Measurements from ENCODE around the gene MPHOSPH10.
"Not testable (repeated sequence)": the region's sequence is repeated elsewhere in the genome, so short reads cannot be mapped to it uniquely, and the experiment has no call there.

Gene MPHOSPH10

GRCh38 chr2:71174207-71174606, 43.8 kb downstream of the MPHOSPH10 start:
- no peak overlapping the region for H2BK12ac ChIP-seq (ENCODE audit: low read length)
- H3K4me1 ChIP-seq (ENCODE audit: control insufficient read depth in 1 of 2, insufficient read depth in 2 of 2, low read length in 2 of 2): no peaks in the 10 kb centered on the region
- no peaks in the 10 kb centered on the region for H3K79me1 ChIP-seq (ENCODE audit: low read length)
- H3K27me3 ChIP-seq (ENCODE audit: insufficient read depth, low read length): no peaks in the 10 kb centered on the region
- H3K27ac ChIP-seq (ENCODE audit: low read depth, low read length): no peak overlapping the region
- H3K18ac ChIP-seq (ENCODE audit: low read length): no peak overlapping the region
- H2AK5ac ChIP-seq (ENCODE audit: low read length): no peak overlapping the region
- H3K4me3 ChIP-seq (ENCODE audit: low read depth, low read length): no peak overlapping the region
- no peak overlapping the region for H2BK5ac ChIP-seq (ENCODE audit: low read depth, low read length, poor library complexity)
- H4K91ac ChIP-seq (ENCODE audit: low read depth, low read length): no peak overlapping the region
- H2BK120ac ChIP-seq (ENCODE audit: insufficient read depth, low read length, poor library complexity): no peak overlapping the region
- H2AFZ ChIP-seq (ENCODE audit: insufficient read depth, low read length, poor library complexity): no peak overlapping the region
- no peaks in the 10 kb centered on the region for H3K79me2 ChIP-seq (ENCODE audit: control insufficient read depth, insufficient read depth, low read length, poor library complexity)
- no peak overlapping the region for H4K12ac ChIP-seq (ENCODE audit: low read depth, low read length)
- H3K4me2 ChIP-seq (ENCODE audit: low read length): no peak overlapping the region
- no peak overlapping the region for H3K14ac ChIP-seq (ENCODE audit: low read length)
- H4K8ac ChIP-seq (ENCODE audit: low read depth, low read length): no peak overlapping the region
- no peak overlapping the region for H3K4ac ChIP-seq (ENCODE audit: low read depth, low read length)
- DNase-seq: no peak
- no CpG with 5 or more reads among the region's 3 CpGs for WGBS (ENCODE audit: extremely low coverage, insufficient coverage, insufficient read length)
- H3K36me3 ChIP-seq (ENCODE audit: control insufficient read depth in 1 of 2, insufficient read depth in 2 of 2, low read length in 2 of 2): no peaks in the 10 kb centered on the region
- no peaks in the 10 kb centered on the region for H3K9me3 ChIP-seq (ENCODE audit: insufficient read depth, low read depth, low read length)
- H3K9ac ChIP-seq (ENCODE audit: low read length): no peak overlapping the region
- H3K23ac ChIP-seq (ENCODE audit: low read length): no peak overlapping the region

DNA sequence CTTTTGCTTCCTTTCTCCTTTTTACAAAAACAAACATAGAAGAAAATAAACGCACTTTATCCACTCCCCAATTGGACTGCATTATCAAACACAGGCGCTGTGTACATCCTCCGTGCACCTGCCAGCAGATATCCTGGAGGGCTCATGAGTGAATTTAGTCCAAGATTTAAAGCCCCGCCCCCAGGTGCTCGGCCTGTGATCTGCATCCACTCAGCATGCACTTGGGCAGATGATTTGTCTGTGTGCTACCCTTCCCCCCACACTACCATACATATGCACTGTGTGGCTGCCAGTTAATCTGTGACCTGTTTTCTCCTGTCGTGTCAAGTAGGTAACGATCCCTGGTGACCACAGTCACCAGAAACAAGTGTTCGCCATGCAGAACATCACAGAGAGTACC, 48.4 kb downstream of the MPHOSPH10 start:
- H3K4me3 ChIP-seq (ENCODE audit: low read depth, low read length); DNase-seq; H3K9ac ChIP-seq (ENCODE audit: low read length); H3K14ac ChIP-seq (ENCODE audit: low read length); H4K91ac ChIP-seq (ENCODE audit: low read depth, low read length); H2BK5ac ChIP-seq (ENCODE audit: low read depth, low read length, poor library complexity); H3K4ac ChIP-seq (ENCODE audit: low read depth, low read length); H3K4me2 ChIP-seq (ENCODE audit: low read length); H4K8ac ChIP-seq (ENCODE audit: low read depth, low read length); H2BK120ac ChIP-seq (ENCODE audit: insufficient read depth, low read length, poor library complexity); H2AK5ac ChIP-seq (ENCODE audit: low read length); H3K27ac ChIP-seq (ENCODE audit: low read depth, low read length); H3K79me1 ChIP-seq (ENCODE audit: low read length); H2AFZ ChIP-seq (ENCODE audit: insufficient read depth, low read length, poor library complexity); H3K18ac ChIP-seq (ENCODE audit: low read length); H4K12ac ChIP-seq (ENCODE audit: low read depth, low read length); H3K9me3 ChIP-seq (ENCODE audit: insufficient read depth, low read depth, low read length); H3K27me3 ChIP-seq (ENCODE audit: insufficient read depth, low read length); H3K36me3 ChIP-seq (ENCODE audit: control insufficient read depth in 1 of 2, insufficient read depth in 2 of 2, low read length in 2 of 2); H3K79me2 ChIP-seq (ENCODE audit: control insufficient read depth, insufficient read depth, low read length, poor library complexity); H3K4me1 ChIP-seq (ENCODE audit: control insufficient read depth in 1 of 2, insufficient read depth in 2 of 2, low read length in 2 of 2); H2BK12ac ChIP-seq (ENCODE audit: low read length): not testable (repeated sequence)
- peak overlapping the region; percentile 81 for H3K23ac ChIP-seq (ENCODE audit: low read length)
- WGBS (ENCODE audit: extremely low coverage, insufficient coverage, insufficient read length): no CpG with 5 or more reads among the region's 8 CpGs

GRCh38 chr2:71181316-71181715, 50.9 kb downstream of the MPHOSPH10 start:
- Histone ChIP-seq H3K4me3 (ENCODE audit: low read depth, low read length) (no peak overlapping the region), H3K36me3 (ENCODE audit: control insufficient read depth in 1 of 2, insufficient read depth in 2 of 2, low read length in 2 of 2) (no peaks in the 10 kb centered on the region), H4K8ac (ENCODE audit: low read depth, low read length) (no peak overlapping the region), H2BK5ac (ENCODE audit: low read depth, low read length, poor library complexity) (no peak overlapping the region), H3K4me2 (ENCODE audit: low read length) (no peak overlapping the region), H3K9me3 (ENCODE audit: insufficient read depth, low read depth, low read length) (no peaks in the 10 kb centered on the region), H3K23ac (ENCODE audit: low read length) (no peak overlapping the region), H2BK12ac (ENCODE audit: low read length) (no peak overlapping the region), H2BK120ac (ENCODE audit: insufficient read depth, low read length, poor library complexity) (no peak overlapping the region), H3K18ac (ENCODE audit: low read length) (no peak overlapping the region), H3K79me1 (ENCODE audit: low read length) (no peaks in the 10 kb centered on the region), H4K91ac (ENCODE audit: low read depth, low read length) (no peak overlapping the region), H3K9ac (ENCODE audit: low read length) (no peak overlapping the region), H3K27ac (ENCODE audit: low read depth, low read length) (no peak overlapping the region), H3K79me2 (ENCODE audit: control insufficient read depth, insufficient read depth, low read length, poor library complexity) (no peaks in the 10 kb centered on the region), H3K27me3 (ENCODE audit: insufficient read depth, low read length) (no peaks in the 10 kb centered on the region), H2AFZ (ENCODE audit: insufficient read depth, low read length, poor library complexity) (no peak overlapping the region), H4K12ac (ENCODE audit: low read depth, low read length) (no peak overlapping the region), H3K4ac (ENCODE audit: low read depth, low read length) (no peak overlapping the region), H3K4me1 (ENCODE audit: control insufficient read depth in 1 of 2, insufficient read depth in 2 of 2, low read length in 2 of 2) (peaks cover 3 to 4% of the 10 kb centered on the region in 2 experiments), H2AK5ac (ENCODE audit: low read length) (no peak overlapping the region), H3K14ac (ENCODE audit: low read length) (no peak overlapping the region)
- DNase-seq: peak; percentile 70 to 88
- no CpG with 5 or more reads among the region's 2 CpGs for WGBS (ENCODE audit: extremely low coverage, insufficient coverage, insufficient read length)

GRCh38 chr2:71183306-71184115, 53.1 kb downstream of the MPHOSPH10 start:
- H3K18ac ChIP-seq (ENCODE audit: low read length); H3K4me2 ChIP-seq (ENCODE audit: low read length); H3K23ac ChIP-seq (ENCODE audit: low read length); H2BK12ac ChIP-seq (ENCODE audit: low read length); DNase-seq; H3K79me2 ChIP-seq (ENCODE audit: control insufficient read depth, insufficient read depth, low read length, poor library complexity); H2AK5ac ChIP-seq (ENCODE audit: low read length); H2BK5ac ChIP-seq (ENCODE audit: low read depth, low read length, poor library complexity); H2AFZ ChIP-seq (ENCODE audit: insufficient read depth, low read length, poor library complexity); H3K4ac ChIP-seq (ENCODE audit: low read depth, low read length); H3K36me3 ChIP-seq (ENCODE audit: control insufficient read depth in 1 of 2, insufficient read depth in 2 of 2, low read length in 2 of 2); H4K91ac ChIP-seq (ENCODE audit: low read depth, low read length); H4K12ac ChIP-seq (ENCODE audit: low read depth, low read length); H3K9me3 ChIP-seq (ENCODE audit: insufficient read depth, low read depth, low read length); H3K4me1 ChIP-seq (ENCODE audit: control insufficient read depth in 1 of 2, insufficient read depth in 2 of 2, low read length in 2 of 2); H3K27ac ChIP-seq (ENCODE audit: low read depth, low read length); H3K27me3 ChIP-seq (ENCODE audit: insufficient read depth, low read length); H3K14ac ChIP-seq (ENCODE audit: low read length); H3K4me3 ChIP-seq (ENCODE audit: low read depth, low read length); H2BK120ac ChIP-seq (ENCODE audit: insufficient read depth, low read length, poor library complexity); H3K9ac ChIP-seq (ENCODE audit: low read length); H3K79me1 ChIP-seq (ENCODE audit: low read length); H4K8ac ChIP-seq (ENCODE audit: low read depth, low read length): not testable (repeated sequence)
- no CpG with 5 or more reads among the region's 5 CpGs for WGBS (ENCODE audit: extremely low coverage, insufficient coverage, insufficient read length)
